Measurements from ENCODE around the gene TBC1D8. TPM values are rescaled to one million over a fixed set of nuclear protein-coding genes. Genes with fewer than 3 reads are reported as not detected.

TBC1D8 gene
- total RNA-seq, 2 donors from 2014 or later: 63.8 to 111 TPM

GRCh38 chr2:101040072-101040471 is 111.1 kb downstream of the TBC1D8 start:
- intact Hi-C loops (cut with DNase I): no loop called here
- peaks cover 0 to 18% of the 10 kb centered on the region in 2 donors for H3K36me3 ChIP-seq (replicated peaks in 1 of 2; ENCODE audit: insufficient read depth in 1 of 2, low read depth in 2 of 2)
- H3K27ac ChIP-seq: no peak overlapping the region
- DNase-seq (peak in 1 of 4 donors; percentile 2), ATAC-seq (no peak)
- H3K27me3 ChIP-seq: no peaks in the 10 kb centered on the region
- no peak overlapping the region for H3K4me3 ChIP-seq
- TF ChIP-seq POLR2A (IDR thresholded peaks at IDR 0.05) (no peak), CTCF (IDR thresholded peaks at IDR 0.05) (no peak)
- 89% methylated on average over 13 of the region's 13 CpGs for WGBS, 2 donors
- no peaks in the 10 kb centered on the region for H3K9me3 ChIP-seq
- no peaks in the 10 kb centered on the region for H3K4me1 ChIP-seq

GRCh38 chr2:101038455-101039255 is 112.5 kb downstream of the TBC1D8 start:
- DNase-seq: peak in 2 of 4 donors; percentile 18 to 30
- Histone ChIP-seq H3K4me3 (no peak overlapping the region), H3K4me1 (no peaks in the 10 kb centered on the region), H3K36me3 (replicated peaks in 1 of 2; ENCODE audit: insufficient read depth in 1 of 2, low read depth in 2 of 2) (peaks cover 0 to 26% of the 10 kb centered on the region in 2 donors), H3K9me3 (no peaks in the 10 kb centered on the region), H3K27ac (no peak overlapping the region), H3K27me3 (no peaks in the 10 kb centered on the region)
- WGBS, 2 donors: 80 to 88% methylated on average over 19 to 21 of the region's 21 CpGs
- intact Hi-C loops (cut with DNase I): loop anchor here (10.0 kb wide), 2 partner anchors 116 to 166 kb away; partner anchors contain the start of gene TBC1D8
- peak in 5 of 7 experiments; percentile 23 to 59 (median 51) for TF ChIP-seq CTCF (IDR thresholded peaks at IDR 0.05)
- no peak for TF ChIP-seq POLR2A (IDR thresholded peaks at IDR 0.05)
- ATAC-seq: no peak

DNA sequence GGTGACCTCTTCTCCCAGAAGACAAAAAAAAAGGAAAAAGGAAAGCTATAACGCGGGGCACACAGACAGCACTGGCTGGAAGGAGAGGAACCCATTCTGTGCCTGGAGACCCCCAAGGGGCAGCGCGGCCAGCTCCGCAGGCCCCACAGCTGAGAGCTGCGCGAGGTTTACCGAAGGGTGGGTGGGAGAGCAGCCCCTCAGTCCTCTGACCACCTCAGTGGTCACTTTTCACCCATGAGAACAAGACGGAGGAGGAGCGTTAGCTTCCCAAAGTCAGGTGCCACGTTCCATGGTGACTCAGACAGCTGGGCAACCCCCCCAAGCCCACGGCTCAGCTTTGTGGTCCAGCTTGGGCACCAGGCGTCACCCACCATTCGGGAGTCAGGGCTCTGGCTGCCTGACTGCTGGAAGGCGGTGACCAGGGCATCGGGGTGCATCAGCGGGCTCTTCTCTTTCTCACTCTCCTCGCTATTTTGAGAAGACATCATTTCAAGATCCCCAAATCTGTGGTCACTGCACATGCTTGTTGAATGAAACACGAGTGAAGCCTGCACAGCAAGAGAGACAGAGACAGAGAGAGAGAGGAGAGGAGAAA is 113.9 kb downstream of the TBC1D8 start:
- Histone ChIP-seq H3K27ac (no peak overlapping the region), H3K27me3 (no peaks in the 10 kb centered on the region), H3K4me1 (no peaks in the 10 kb centered on the region), H3K36me3 (replicated peaks in 1 of 2; ENCODE audit: insufficient read depth in 1 of 2, low read depth in 2 of 2) (peaks cover 0 to 38% of the 10 kb centered on the region in 2 donors), H3K9me3 (no peaks in the 10 kb centered on the region), H3K4me3 (no peak overlapping the region)
- TF ChIP-seq CTCF (IDR thresholded peaks at IDR 0.05) (no peak), POLR2A (IDR thresholded peaks at IDR 0.05) (no peak)
- no peak for ATAC-seq
- intact Hi-C loops (cut with DNase I): loop anchor here (10.0 kb wide), 2 partner anchors 118 to 168 kb away; partner anchors contain the start of gene TBC1D8
- 88 to 91% methylated on average over 19 of the region's 19 CpGs for WGBS, 2 donors
- peak in 1 of 4 donors; percentile 5 for DNase-seq

GRCh38 chr2:101036562-101036961 is 114.6 kb downstream of the TBC1D8 start:
- 51 to 67% methylated on average over 2 of the region's 2 CpGs for WGBS, 2 donors
- no peak for ATAC-seq
- peaks cover 0 to 43% of the 10 kb centered on the region in 2 donors for H3K36me3 ChIP-seq (replicated peaks in 1 of 2; ENCODE audit: insufficient read depth in 1 of 2, low read depth in 2 of 2)

More at GRCh38 chr2:101036562-101036961, 114.6 kb downstream of the TBC1D8 start:
- H3K27me3 ChIP-seq: no peaks in the 10 kb centered on the region
- H3K27ac ChIP-seq: no peak overlapping the region
- intact Hi-C loops (cut with DNase I): loop anchor here (10.0 kb wide), 2 partner anchors 118 to 168 kb away; partner anchors contain the start of gene TBC1D8
- no peak overlapping the region for H3K4me3 ChIP-seq
- no peaks in the 10 kb centered on the region for H3K9me3 ChIP-seq
- no peak for DNase-seq
- TF ChIP-seq CTCF (IDR thresholded peaks at IDR 0.05) (peak in 6 of 7 experiments; percentile 29 to 62 (median 54)), POLR2A (IDR thresholded peaks at IDR 0.05) (no peak)
- H3K4me1 ChIP-seq: no peaks in the 10 kb centered on the region

Data from body of pancreas (tissue), 4 donors.